ENCODE results near the gene UMAD1. TPM values are rescaled to one million over a fixed set of nuclear protein-coding genes. Genes with fewer than 3 reads are reported as not detected.

UMAD1 gene
- total RNA-seq, 1 experiment from 2014 or later: 27.4 TPM

DNA sequence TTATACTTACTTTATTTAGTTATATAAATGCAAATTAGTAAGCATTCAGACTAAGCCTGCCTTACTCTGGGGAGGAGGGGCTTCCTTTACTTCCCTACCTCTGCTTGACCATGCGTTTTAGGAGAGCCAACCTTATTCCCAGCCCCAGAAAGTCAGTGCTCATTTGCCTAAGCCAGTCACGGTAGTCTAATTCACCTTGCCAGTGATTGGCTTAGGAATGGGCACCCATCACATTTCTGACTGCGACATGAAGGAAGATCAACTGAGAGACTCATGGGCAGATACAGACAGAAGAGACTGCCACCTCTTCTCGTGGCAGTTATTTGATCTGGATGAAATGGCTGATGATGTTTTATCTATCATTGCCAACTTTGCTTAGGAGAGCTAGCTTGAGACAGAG lies 48.4 kb downstream of the UMAD1 start:
- DNase-seq (ENCODE audit: low read depth): no peak

GRCh38 chr7:7693881-7694280 lies 53.3 kb downstream of the UMAD1 start:
- peak; percentile 84 for DNase-seq (ENCODE audit: low read depth)

- no peak for DNase-seq (ENCODE audit: low read depth)
Measured at GRCh38 chr7:7694542-7694941, 54.0 kb downstream of the UMAD1 start.

DNA sequence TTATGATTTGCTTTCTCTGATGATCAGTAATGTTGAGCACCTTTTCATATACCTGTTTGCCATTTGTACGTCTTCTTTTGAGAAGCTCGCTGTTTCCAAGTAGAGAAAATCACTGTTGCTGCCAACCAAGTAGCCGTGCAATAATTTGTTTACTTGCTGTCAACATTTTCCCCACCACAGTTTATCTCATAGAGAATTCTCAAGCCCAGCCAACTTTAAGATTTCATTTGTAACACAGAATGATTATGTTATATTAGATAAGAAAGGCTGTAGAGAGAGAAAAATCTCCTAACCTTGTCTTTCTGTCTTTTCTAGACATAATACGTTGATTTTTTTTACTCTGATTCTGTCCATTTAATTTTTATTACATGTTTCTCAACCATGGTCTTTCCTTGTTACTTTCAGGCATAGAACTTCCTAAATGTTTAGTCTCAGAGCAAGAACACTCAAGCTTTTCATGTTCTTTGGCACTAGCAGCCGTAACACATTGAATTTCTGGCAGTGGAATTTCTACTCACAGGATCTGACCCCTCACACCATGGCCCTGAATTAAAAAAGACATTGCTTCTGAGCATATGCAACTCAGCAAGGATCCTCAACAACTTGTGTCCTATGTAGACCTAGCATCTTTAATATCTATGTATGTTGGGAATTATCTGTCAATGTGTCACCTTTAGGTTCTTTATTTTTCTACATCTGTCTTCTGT lies 54.7 kb downstream of the UMAD1 start:
- peak; percentile 14 for DNase-seq (ENCODE audit: low read depth)

- peak; percentile 31 for DNase-seq (ENCODE audit: low read depth)
Measured at GRCh38 chr7:7696458-7697119, 56.0 kb downstream of the UMAD1 start.

DNA sequence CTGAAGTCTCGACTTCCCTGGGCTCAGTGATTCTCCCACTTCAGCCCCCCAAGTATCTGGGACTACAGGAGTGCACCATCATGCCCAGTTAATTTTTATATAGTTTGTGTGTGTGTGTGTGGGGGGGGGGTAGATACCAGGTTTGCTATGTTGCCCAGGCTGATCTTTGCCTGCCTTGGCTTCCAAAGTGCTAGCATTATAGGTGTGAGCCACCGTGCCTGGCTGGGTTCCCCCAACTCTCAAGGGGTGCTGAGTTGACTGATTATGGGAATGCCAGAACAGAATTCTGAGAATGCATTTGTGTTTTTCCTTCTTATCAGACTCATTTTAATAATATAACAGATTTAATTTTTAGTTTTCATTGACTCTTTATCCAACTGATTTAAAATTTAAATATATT lies 58.4 kb downstream of the UMAD1 start:
- DNase-seq (ENCODE audit: low read depth): no peak

GRCh38 chr7:7699380-7699779 lies 58.8 kb downstream of the UMAD1 start:
- no peak for DNase-seq (ENCODE audit: low read depth)

DNA sequence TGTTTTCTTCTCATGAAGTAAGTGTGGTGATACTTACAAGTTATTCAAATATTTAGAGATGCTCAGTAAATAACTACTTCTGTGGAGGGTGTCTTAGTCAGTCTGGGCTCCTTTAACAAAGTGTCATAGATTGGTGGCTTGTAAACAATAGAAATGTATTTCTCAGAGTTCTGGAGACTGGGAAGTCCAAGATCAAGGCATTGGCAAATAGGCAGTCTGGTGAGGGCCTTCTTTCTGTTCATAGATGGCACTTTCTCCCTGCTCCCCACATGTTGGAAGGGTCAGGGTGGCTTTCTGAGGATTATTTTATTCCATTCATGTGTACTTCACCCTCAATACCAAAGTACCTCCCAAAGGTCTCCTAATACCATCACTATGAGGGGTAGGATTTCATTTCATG lies 59.4 kb downstream of the UMAD1 start:
- no peak for DNase-seq (ENCODE audit: low read depth)

GRCh38 chr7:7701527-7701926 lies 61.0 kb downstream of the UMAD1 start:
- DNase-seq (ENCODE audit: low read depth): no peak

DNA sequence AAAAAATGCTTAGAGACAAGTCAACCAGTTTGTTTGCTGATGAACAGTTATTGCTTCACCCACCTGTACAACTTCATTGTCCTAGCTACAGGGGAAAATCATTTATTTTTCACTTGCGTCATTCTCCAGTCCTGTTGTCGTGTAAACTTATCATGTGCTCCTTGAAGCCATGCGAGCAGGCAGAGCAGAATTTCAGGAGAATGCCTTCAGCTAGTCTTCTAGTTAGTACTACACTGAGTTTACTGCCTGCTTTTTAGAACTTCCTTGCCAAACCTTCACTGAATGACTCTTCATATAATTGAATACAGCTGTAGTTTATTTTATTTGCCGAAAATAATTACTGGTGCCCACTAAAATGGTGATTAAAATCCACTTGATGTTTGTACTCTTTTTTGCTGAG lies 62.3 kb downstream of the UMAD1 start:
- no peak for DNase-seq (ENCODE audit: low read depth)

GRCh38 chr7:7703427-7703826 lies 62.9 kb downstream of the UMAD1 start:
- no peak for DNase-seq (ENCODE audit: low read depth)

- DNase-seq (ENCODE audit: low read depth): no peak
Measured at GRCh38 chr7:7704867-7705266, 64.3 kb downstream of the UMAD1 start.

DNA sequence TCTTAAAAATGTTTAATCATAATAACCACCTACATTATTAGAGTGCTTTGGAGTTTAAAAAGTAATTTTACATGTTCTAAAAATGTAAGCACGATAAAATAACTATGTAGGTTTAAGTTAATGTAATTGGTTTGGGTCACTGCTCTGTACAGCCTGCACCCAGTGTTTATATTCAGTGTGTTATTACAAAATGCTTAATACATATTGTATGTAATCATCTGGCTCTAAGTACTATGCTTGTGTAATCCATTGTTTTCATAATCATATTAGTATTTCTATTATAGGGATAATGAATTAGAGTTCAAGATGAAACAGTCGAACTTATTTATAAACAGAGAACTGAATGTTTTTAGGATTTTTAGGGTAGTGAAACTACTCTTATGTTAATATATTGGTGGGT lies 64.8 kb downstream of the UMAD1 start:
- DNase-seq (ENCODE audit: low read depth): no peak

GRCh38 chr7:7706101-7706511 lies 65.6 kb downstream of the UMAD1 start:
- DNase-seq (ENCODE audit: low read depth): no peak

- no peak for DNase-seq (ENCODE audit: low read depth)
Measured at GRCh38 chr7:7706556-7707172, 66.1 kb downstream of the UMAD1 start.

- DNase-seq (ENCODE audit: low read depth): no peak
Measured at GRCh38 chr7:7707246-7707645, 66.7 kb downstream of the UMAD1 start.

- DNase-seq (ENCODE audit: low read depth): peak; percentile 51
Measured at GRCh38 chr7:7707806-7708205, 67.3 kb downstream of the UMAD1 start.

DNA sequence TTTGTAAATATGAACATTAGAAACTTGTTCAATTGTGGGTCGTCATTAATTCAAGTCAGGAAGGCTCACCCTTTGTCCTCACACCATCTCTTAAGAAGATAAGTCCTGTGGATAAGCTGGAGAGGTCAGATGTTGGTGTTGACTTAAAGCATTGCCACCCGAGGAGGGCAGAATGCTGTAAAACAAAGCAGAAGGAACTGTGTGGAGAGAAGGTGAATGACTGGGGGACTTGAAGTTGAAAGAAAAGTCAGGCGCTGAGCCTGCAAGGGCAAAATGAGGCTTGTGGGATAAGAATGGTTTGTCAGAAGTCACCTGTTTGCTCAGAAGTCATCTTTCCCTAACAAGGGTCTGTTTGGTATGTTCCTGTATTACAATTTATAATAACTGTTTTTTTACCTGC lies 68.7 kb downstream of the UMAD1 start:
- no peak for DNase-seq (ENCODE audit: low read depth)

DNA sequence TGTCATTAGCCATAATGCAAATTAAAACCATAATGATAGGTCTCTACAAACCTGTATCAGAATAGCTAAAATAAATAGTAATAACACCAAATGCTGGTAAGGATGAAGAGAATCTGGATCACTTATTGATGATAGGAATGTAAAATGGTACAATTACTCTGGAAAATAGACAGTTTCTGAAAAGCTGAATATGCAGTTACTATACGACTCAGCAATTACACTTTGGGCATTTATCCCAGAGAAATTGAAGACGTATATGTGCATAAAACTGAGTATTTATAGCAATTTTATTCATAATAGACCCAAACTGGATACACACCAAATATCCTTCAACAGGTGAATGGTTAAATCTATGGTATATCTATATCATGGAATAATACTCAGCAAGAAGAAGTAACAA lies 69.9 kb downstream of the UMAD1 start:
- DNase-seq (ENCODE audit: low read depth): no peak

GRCh38 chr7:7713730-7714129 lies 73.2 kb downstream of the UMAD1 start:
- no peak for DNase-seq (ENCODE audit: low read depth)

- DNase-seq (ENCODE audit: low read depth): no peak
Measured at GRCh38 chr7:7718492-7718891, 77.9 kb downstream of the UMAD1 start, which contains the start of gene RPA3. RPA3 (minus strand) TSS chr7:7718607; CDS start chr7:7640418, 78,189 bp downstream.

DNA sequence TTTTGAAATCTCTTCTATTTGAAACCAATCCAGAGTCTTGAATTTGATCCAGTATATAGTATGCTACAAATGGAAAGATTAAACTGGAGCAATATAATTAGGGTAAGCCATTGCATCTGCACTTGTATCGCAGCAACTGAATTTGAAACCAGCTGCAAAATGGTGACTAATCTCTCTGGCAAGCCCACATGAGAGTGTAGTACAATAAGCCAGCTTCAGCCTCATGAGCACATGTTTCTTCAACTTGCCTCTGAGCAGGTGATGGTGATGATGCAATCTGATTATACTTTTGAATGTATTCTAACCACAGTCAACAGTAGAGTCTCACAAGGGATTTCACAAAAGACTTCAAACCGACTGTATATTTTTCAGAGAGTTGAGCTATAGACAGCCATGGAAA lies 78.7 kb downstream of the UMAD1 start:
- peak; percentile 87 for DNase-seq (ENCODE audit: low read depth)

DNA sequence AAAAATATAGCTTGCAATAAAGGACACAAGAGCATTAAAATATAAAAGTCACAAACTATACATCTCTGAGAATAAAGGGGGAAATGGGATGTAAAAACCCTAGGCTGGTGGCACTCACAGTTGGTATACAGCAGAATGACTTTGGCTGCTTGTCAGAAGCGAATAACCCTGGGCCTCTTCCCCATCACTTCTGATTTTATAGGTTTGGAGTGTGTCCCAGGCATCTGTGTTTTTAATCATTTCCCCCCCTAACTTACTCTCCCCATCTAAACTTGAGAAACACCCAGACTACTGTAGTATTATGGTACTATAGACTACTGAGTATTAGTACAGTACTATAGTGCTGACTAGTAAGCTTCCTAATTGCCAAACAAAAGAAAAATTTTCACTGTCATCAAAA lies 79.6 kb downstream of the UMAD1 start:
- no peak for DNase-seq (ENCODE audit: low read depth)
